ENCODE measurements around the gene BRDT. TPM values are rescaled to one million over a fixed set of nuclear protein-coding genes. Genes with fewer than 3 reads are reported as not detected.

BRDT gene
- total RNA-seq, 1 experiment from 2014 or later: 0.13 TPM

GRCh38 chr1:92043621-92044020 is 94.4 kb downstream of the BRDT start:
- ChIA-PET POLR2A (no interaction called here), CTCF (no interaction called here)
- no peaks in the 10 kb centered on the region for H3K36me3 Mint-ChIP-seq
- ATAC-seq (peak; percentile 64), DNase-seq (ENCODE audit: low spot score) (peak; percentile 25)
- no peaks in the 10 kb centered on the region for H3K9me3 Mint-ChIP-seq
- no peak overlapping the region for H3K27ac Mint-ChIP-seq
- H3K27me3 Mint-ChIP-seq (ENCODE audit: low read depth): no peaks in the 10 kb centered on the region
- no peak overlapping the region for H3K4me3 Mint-ChIP-seq
- TF ChIP-seq PREB (CRISPR knock-in tag; IDR thresholded peaks at IDR 0.05; ENCODE audit: borderline replicate concordance) (no peak), NR3C1 (CRISPR knock-in tag; conservative IDR thresholded peaks at IDR 0.05; ENCODE audit: low read depth) (no peak)
- H3K4me1 Mint-ChIP-seq: no peaks in the 10 kb centered on the region

- ATAC-seq (no peak), DNase-seq (ENCODE audit: low spot score) (no peak)
- Mint-ChIP-seq H3K4me3 (no peak overlapping the region), H3K27me3 (ENCODE audit: low read depth) (no peaks in the 10 kb centered on the region), H3K9me3 (no peaks in the 10 kb centered on the region), H3K36me3 (no peaks in the 10 kb centered on the region), H3K4me1 (no peaks in the 10 kb centered on the region), H3K27ac (no peak overlapping the region)
- TF ChIP-seq HMGA2 (CRISPR knock-in tag; IDR thresholded peaks at IDR 0.05) (no peak), CBFB (CRISPR knock-in tag; IDR thresholded peaks at IDR 0.05; ENCODE audit: low read depth) (no peak), ZNF671 (CRISPR knock-in tag; IDR thresholded peaks at IDR 0.05) (no peak), FOXP1 (CRISPR knock-in tag; IDR thresholded peaks at IDR 0.05; ENCODE audit: borderline replicate concordance) (no peak), ATF2 (CRISPR knock-in tag; IDR thresholded peaks at IDR 0.05; ENCODE audit: borderline replicate concordance, low read depth) (no peak), NFE2L1 (CRISPR knock-in tag; IDR thresholded peaks at IDR 0.05) (no peak), JAZF1 (CRISPR knock-in tag; IDR thresholded peaks at IDR 0.05) (no peak), E2F5 (CRISPR knock-in tag; IDR thresholded peaks at IDR 0.05) (no peak), ZNF121 (CRISPR knock-in tag; IDR thresholded peaks at IDR 0.05) (no peak), USF1 (CRISPR knock-in tag; IDR thresholded peaks at IDR 0.05) (no peak), SOX15 (CRISPR knock-in tag; IDR thresholded peaks at IDR 0.05) (no peak), ZNF232 (CRISPR knock-in tag; IDR thresholded peaks at IDR 0.05) (no peak), ARID4B (CRISPR knock-in tag; IDR thresholded peaks at IDR 0.05; ENCODE audit: borderline replicate concordance) (no peak), ZNF423 (CRISPR knock-in tag; IDR thresholded peaks at IDR 0.05) (no peak), NFYB (CRISPR knock-in tag; conservative IDR thresholded peaks at IDR 0.05; ENCODE audit: low read depth) (no peak), PRRX2 (CRISPR knock-in tag; IDR thresholded peaks at IDR 0.05) (no peak)
- POLR2A ChIA-PET: no interaction called here
- CTCF ChIA-PET: no interaction called here
Measured at GRCh38 chr1:92045766-92046495, 96.7 kb downstream of the BRDT start.

Measured in WTC11 (cell line).